Epithelial cell of proximal tubule (primary cell): ENCODE measurements around the gene ACACA. TPM values are rescaled to one million over a fixed set of nuclear protein-coding genes. Genes with fewer than 3 reads are reported as not detected.

Experiments used
- DNase-seq: peaks from one replicate; pipeline ENCODE4 v3.0.0-alpha.2; 2011; ENCODE audit warnings: low read depth
- H3K4me3 ChIP-seq: 2 replicates; pipeline ENCODE4 v1.5.1; 2011; ENCODE audit warnings: low read depth, mild to moderate bottlenecking, low read length
- total RNA-seq: library from RNA; depleted of rRNA; stranded (reverse); fragments of >200 nt; gene quantifications from 2 replicates; pipeline ENCODE4 v1.2.3, GENCODE V29; 2015
- TF ChIP-seq, protein P1 (sequence below): conservative IDR thresholded peaks from 2 replicates; pipeline ENCODE4 v1.5.1; 2012; ENCODE audit warnings: low read depth, mild to moderate bottlenecking, low read length

Gene ACACA
- total RNA-seq, 1 donor from 2014 or later, result 26.4 TPM

GRCh38 chr17:37259030-37259735 lies 147.5 kb downstream of the ACACA start:
- peak; percentile 10 for DNase-seq
- no peak overlapping the region for H3K4me3 ChIP-seq
- TF ChIP-seq, protein P1, sequence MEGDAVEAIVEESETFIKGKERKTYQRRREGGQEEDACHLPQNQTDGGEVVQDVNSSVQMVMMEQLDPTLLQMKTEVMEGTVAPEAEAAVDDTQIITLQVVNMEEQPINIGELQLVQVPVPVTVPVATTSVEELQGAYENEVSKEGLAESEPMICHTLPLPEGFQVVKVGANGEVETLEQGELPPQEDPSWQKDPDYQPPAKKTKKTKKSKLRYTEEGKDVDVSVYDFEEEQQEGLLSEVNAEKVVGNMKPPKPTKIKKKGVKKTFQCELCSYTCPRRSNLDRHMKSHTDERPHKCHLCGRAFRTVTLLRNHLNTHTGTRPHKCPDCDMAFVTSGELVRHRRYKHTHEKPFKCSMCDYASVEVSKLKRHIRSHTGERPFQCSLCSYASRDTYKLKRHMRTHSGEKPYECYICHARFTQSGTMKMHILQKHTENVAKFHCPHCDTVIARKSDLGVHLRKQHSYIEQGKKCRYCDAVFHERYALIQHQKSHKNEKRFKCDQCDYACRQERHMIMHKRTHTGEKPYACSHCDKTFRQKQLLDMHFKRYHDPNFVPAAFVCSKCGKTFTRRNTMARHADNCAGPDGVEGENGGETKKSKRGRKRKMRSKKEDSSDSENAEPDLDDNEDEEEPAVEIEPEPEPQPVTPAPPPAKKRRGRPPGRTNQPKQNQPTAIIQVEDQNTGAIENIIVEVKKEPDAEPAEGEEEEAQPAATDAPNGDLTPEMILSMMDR, result no peak

GRCh38 chr17:37256627-37257026 lies 150.0 kb downstream of the ACACA start:
- H3K4me3 ChIP-seq, result no peak overlapping the region
- TF ChIP-seq, protein P1, result no peak
- no peak for DNase-seq

DNA sequence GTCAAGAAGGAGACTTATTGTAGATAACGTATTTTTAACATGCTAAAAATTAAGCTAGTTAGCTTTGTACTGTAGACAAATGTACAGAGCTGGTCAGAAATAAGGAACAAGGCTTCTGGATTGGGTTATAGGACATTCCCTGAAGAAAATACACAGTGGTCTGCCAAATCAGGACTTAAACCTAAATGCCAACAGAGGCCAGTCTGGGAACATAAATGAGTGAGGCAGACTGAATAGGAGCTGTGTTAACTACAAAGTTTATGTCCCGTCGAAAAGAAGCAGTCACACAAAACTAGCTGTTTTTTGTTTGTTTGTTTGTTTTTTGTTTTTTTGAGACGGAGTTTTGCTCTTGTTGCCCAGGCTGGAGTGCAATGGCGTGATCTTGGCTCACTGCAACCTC lies 151.2 kb downstream of the ACACA start:
- TF ChIP-seq, protein P1, result no peak
- DNase-seq, result no peak
- H3K4me3 ChIP-seq, result no peak overlapping the region

DNA sequence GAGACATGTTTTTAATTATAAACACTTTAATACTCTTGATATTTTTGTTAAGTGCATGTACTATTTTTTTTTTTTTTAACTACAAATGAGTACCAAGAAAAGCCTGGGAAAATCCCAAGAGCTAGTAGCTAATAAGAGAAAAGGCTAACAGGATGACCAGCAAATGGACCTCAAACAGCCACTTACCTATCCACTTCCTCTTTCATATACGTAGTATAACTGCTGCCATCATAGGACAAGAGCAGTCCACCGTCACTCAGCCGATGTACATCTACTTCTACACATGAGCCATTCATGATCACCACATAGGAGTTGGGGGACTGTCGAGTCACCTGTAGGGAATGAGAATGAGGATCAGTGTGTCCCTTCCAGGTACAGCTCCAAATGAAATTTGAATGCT lies 158.8 kb downstream of the ACACA start:
- H3K4me3 ChIP-seq, result no peak overlapping the region
- TF ChIP-seq, protein P1, result no peak

DNA sequence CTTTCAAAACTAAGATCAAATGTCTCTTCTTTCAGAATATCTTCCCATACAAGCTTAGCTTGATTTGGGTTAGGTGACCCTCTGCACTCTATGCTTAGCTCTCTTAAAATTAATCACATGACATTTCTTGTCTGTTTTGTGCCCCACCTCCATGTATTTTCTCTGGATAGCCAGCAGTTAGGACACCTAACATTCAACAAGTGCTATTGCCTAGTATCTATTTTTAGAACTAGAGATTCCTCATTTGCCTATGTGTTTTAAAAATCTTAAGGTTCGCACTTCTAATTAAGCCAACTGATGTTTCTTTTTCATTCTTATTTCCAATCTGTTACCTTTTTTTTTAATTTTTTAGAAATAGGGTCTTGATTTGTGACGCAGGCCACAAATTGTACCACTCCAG lies 160.6 kb downstream of the ACACA start:
- TF ChIP-seq, protein P1, result no peak
- DNase-seq, result no peak
- no peak overlapping the region for H3K4me3 ChIP-seq

More for the DNA sequence above, 158.8 kb downstream of the ACACA start:
- DNase-seq, result no peak

- TF ChIP-seq, protein P1, result no peak
- DNase-seq, result no peak
Measured at GRCh38 chr17:37240381-37240780, 166.3 kb downstream of the ACACA start.

GRCh38 chr17:37239690-37240334 lies 166.8 kb downstream of the ACACA start:
- no peak overlapping the region for H3K4me3 ChIP-seq
- DNase-seq, result peak; percentile 22
- TF ChIP-seq, protein P1, result peak; percentile 73

More at GRCh38 chr17:37240381-37240780, 166.3 kb downstream of the ACACA start:
- no peak overlapping the region for H3K4me3 ChIP-seq
